Stimulated activated CD8-positive, alpha-beta memory T cell treated with anti-CD3 and anti-CD28 coated beads, Interleukin-7, amount 100 ng/mL, for 48 hours (primary cell): ENCODE measurements around the gene GPBP1.
"Not testable (repeated sequence)": the region's sequence is repeated elsewhere in the genome, so short reads cannot be mapped to it uniquely, and the experiment has no call there.

ENCODE experiments used
- DNase-seq, 2 donors: peaks; one replicate each; pipeline ENCODE4 v3.0.0-alpha.2; 2020; ENCODE audit warnings: low read depth in 1 of 2; ENCODE audit errors: extremely low read depth in 1 of 2

Gene GPBP1

DNA sequence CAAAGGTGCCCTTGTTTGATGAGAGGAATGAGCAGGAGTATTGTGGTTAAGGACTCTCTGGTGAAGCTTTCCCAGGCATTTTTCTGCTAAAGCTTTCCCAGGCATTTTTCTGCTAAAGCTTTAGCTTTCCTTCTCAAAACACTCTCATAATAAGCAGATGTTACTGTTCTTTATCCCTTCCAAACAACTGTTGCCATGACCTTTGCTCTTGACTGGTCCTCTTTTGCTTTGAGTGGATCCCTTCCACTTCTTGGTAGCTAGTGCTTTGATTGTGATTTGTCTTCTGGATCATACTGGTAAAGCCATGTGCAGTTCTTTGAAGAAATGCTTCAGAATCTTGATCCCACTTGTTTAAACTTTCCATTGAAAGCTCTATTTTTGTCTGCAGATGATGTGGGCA, 85.8 kb downstream of the GPBP1 start:
- DNase-seq, result no peak

GRCh38 chr5:57262541-57262940, 88.7 kb downstream of the GPBP1 start:
- no peak for DNase-seq

GRCh38 chr5:57267805-57268204, 93.9 kb downstream of the GPBP1 start:
- no peak for DNase-seq

GRCh38 chr5:57276353-57276752, 102.5 kb downstream of the GPBP1 start:
- peak in 1 of 2 donors; percentile 14 for DNase-seq

- no peak for DNase-seq
Measured at GRCh38 chr5:57277085-57277484, 103.2 kb downstream of the GPBP1 start.

GRCh38 chr5:57280853-57281252, 107.0 kb downstream of the GPBP1 start:
- no peak for DNase-seq

- not testable (repeated sequence) for DNase-seq
Measured at GRCh38 chr5:57285084-57285483, 111.2 kb downstream of the GPBP1 start.

- DNase-seq, result no peak
Measured at GRCh38 chr5:57291894-57292293, 118.0 kb downstream of the GPBP1 start.

GRCh38 chr5:57292336-57292735, 118.5 kb downstream of the GPBP1 start:
- no peak for DNase-seq

- DNase-seq, result peak in 1 of 2 donors; percentile 77
Measured at GRCh38 chr5:57298295-57298984, 124.6 kb downstream of the GPBP1 start.

- DNase-seq, result peak in 1 of 2 donors; percentile 58
Measured at GRCh38 chr5:57298985-57299491, 125.2 kb downstream of the GPBP1 start.

- DNase-seq, result no peak
Measured at GRCh38 chr5:57299986-57300385, 126.1 kb downstream of the GPBP1 start.

DNA sequence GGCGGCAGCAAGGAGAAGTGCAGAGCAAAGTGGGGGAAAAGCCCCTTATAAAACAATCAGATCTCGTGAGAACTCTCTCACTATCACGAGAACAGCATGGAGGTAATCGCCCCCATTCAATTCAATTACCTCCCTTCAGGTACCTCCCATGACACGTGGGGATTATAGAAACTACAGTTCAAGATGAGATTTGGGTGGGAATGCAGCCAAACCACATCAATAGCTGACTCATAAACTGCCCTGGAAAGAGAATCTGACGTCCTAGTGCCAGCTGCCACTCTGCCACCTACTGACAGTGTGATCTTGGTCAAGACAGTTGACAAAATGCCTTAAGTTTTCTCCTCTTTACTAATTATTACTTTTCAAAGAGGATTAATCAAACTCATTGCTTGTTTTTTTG, 128.3 kb downstream of the GPBP1 start:
- peak in 1 of 2 donors; percentile 48 for DNase-seq

- no peak for DNase-seq
Measured at GRCh38 chr5:57302643-57303042, 128.8 kb downstream of the GPBP1 start.

DNA sequence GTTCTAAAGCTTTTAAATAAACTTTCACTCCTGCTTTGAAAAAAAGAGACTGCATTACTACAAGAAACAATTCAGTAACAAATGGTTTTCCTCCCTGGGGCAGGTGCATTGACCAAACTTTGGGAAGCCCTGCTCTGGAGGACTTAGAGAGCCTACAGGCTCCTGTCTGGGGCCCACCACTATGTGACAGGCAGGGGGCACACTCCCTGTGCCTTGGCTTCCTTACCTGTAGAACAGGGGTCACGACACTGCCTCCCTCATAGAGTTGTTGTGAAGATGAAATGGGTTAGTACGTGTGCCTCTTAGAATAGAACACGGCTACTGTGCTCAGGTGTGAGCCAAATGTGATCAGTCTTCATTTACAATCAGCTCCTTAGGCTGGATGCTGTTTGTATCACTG, 130.1 kb downstream of the GPBP1 start:
- no peak for DNase-seq

- no peak for DNase-seq
Measured at GRCh38 chr5:57304931-57305330, 131.1 kb downstream of the GPBP1 start.

DNA sequence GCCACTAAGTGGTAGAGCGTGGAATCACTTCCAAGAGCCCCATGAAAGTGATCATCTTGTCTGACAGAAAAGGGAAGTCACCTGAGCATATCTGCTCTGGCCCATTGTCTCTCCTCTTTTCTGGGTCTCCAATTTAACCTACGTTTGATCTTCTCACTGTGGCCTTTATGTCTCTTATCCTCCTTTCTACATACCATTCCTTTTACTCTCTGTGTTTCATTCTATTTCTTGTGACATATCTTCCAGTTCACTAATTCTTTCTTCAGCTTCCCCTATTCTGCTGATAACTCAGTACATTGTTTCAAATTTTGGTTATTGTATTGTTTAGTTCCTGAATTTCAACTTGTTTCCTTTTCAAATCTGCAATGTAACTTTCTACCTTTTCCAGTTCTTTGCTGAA, 132.5 kb downstream of the GPBP1 start:
- no peak for DNase-seq

DNA sequence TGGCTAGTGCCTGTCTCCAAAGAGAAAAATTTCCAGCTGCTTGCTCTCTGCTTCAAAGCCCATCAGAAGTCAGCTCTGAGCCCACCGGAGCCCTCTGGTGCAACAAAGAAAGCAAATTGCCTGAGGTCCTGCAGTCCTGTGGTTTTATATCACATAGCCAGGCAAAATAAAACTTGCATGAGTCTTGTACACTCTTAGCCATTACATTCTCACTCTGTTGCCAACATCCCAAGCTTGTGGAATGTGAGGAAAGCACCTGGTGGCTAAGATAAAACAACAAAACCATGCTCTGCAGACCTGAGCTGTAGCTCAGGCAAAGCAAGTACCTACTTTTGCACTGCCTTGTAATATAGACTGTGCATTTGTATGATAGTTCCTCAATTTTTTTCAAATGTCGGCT, 133.7 kb downstream of the GPBP1 start:
- DNase-seq, result no peak

- DNase-seq, result not testable (repeated sequence)
Measured at GRCh38 chr5:57309022-57309421, 135.2 kb downstream of the GPBP1 start.

GRCh38 chr5:57311251-57311650, 137.4 kb downstream of the GPBP1 start:
- DNase-seq, result no peak

GRCh38 chr5:57311921-57312735, 138.3 kb downstream of the GPBP1 start:
- DNase-seq, result no peak

- no peak for DNase-seq
Measured at GRCh38 chr5:57313716-57314115, 139.9 kb downstream of the GPBP1 start.
